Rectal smooth muscle tissue (tissue), 1 donor: Measurements from ENCODE around the gene SUMO4.

Experiments
- H3K27ac ChIP-seq: one replicate; pipeline ENCODE4 v1.7.0; 2013; ENCODE audit warnings: low read depth, low read length, inconsistent platforms
- H3K27me3 ChIP-seq: one replicate; pipeline ENCODE4 v1.7.0; 2013; ENCODE audit warnings: low read length; ENCODE audit not compliant: control insufficient read depth, insufficient read depth
- H3K36me3 ChIP-seq: one replicate; pipeline ENCODE4 v1.7.0; 2013; ENCODE audit warnings: low read length; ENCODE audit not compliant: control insufficient read depth, insufficient read depth
- H3K4me1 ChIP-seq: one replicate; pipeline ENCODE4 v1.7.0; 2013; ENCODE audit warnings: low read length; ENCODE audit not compliant: control insufficient read depth, insufficient read depth
- H3K4me3 ChIP-seq: one replicate; pipeline ENCODE4 v1.7.0; 2013; ENCODE audit warnings: low read length
- H3K9ac ChIP-seq: one replicate; pipeline ENCODE4 v1.7.0; 2013; ENCODE audit warnings: low read length

The SUMO4 gene

DNA sequence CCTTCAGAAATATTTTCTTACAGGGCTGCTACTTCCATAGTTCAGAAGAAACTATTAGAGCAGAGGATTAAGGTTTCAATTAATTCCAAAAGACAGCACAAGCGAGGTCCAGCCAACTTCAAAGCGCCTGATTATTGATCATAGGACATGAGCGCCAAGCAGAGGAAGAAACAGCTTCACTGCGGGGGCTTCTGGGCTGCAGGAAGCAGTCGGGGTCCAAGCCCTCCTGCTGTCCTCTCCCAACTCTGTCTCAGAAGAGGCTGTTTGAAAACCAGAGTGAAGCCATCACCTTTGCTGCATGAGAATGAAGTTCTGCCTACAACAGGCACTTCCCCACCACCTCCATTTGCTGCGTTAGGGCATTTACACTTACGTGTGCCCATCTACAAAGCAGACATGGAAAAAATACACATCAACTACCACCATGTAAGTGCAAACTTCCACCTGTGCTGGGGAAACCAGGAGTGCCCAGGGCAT is 23.9 kb downstream of the SUMO4 start:
- no peak overlapping the region for H3K27ac ChIP-seq

DNA sequence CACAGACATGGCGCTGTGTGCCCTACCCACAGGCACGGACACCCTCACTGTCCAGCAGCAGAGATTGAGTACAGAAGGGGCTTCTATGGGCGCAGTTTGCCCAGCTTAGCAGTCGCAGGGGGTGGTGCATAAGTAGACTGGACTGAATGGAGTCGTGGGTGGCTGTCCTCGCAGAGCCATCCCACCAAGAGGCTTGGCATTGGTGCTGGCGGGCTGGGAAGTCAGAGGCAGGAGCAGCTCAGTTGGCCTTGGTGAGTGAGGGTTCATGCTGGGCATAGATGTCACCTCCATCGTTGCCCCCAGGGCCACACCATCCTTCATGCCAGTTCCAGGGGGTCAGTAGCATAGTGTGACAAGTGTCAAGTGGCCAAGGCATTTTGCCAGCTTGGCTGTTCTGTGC is 25.2 kb downstream of the SUMO4 start:
- Histone ChIP-seq H3K27ac (no peak overlapping the region), H3K9ac (no peak overlapping the region)

More for the DNA sequence above, 23.9 kb downstream of the SUMO4 start:
- no peak overlapping the region for H3K4me3 ChIP-seq
- H3K27me3 ChIP-seq: no peaks in the 10 kb centered on the region
- no peaks in the 10 kb centered on the region for H3K36me3 ChIP-seq
- peaks cover 5% of the 10 kb centered on the region for H3K4me1 ChIP-seq
- no peak overlapping the region for H3K9ac ChIP-seq

DNA sequence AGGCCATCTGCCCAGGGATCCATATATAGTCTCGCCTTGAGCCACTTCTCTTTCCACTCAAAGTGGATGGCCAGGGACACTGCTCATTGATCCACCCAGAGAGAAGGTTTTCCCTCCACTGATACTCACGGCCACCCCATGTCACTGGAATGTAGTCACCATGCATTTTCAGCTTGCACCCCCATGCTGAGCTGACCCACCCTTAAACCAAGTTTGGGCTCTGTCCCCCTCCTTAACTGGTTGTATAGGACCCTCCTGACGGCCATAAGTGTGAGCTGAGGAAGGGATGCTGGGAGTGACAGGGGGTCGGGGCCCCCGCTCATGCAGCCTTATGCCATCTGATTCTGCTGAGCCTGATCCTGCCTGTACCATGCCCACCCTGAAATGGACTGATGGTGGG is 25.7 kb downstream of the SUMO4 start:
- Histone ChIP-seq H3K4me1 (peaks cover 5% of the 10 kb centered on the region), H3K27ac (no peak overlapping the region), H3K4me3 (no peak overlapping the region), H3K9ac (no peak overlapping the region), H3K27me3 (no peaks in the 10 kb centered on the region), H3K36me3 (no peaks in the 10 kb centered on the region)

More for the DNA sequence above, 25.2 kb downstream of the SUMO4 start:
- Histone ChIP-seq H3K4me3 (no peak overlapping the region), H3K4me1 (peaks cover 5% of the 10 kb centered on the region), H3K36me3 (no peaks in the 10 kb centered on the region), H3K27me3 (no peaks in the 10 kb centered on the region)

DNA sequence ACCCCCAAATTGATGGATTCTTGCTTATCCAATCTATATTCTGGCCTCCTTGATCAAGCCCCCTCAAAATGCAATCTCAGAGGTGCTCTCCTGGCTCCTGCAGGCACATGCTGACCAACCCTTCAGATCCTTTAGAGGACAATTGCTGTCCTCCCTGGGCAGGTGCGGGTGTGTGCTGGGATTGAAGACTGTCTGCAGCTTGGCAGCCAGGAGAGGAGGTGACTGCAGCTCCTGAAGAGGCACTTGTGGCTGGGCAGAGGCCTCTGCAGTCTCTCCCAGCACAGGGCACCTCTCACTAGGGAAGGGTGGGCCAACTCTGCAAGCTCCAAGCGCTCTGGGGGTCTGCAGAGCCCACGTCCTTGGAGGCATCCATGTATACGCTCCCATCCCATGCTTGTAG is 28.5 kb downstream of the SUMO4 start:
- Histone ChIP-seq H3K4me1 (peaks cover 5% of the 10 kb centered on the region), H3K27ac (no peak overlapping the region), H3K27me3 (no peaks in the 10 kb centered on the region), H3K9ac (no peak overlapping the region), H3K36me3 (no peaks in the 10 kb centered on the region), H3K4me3 (no peak overlapping the region)

DNA sequence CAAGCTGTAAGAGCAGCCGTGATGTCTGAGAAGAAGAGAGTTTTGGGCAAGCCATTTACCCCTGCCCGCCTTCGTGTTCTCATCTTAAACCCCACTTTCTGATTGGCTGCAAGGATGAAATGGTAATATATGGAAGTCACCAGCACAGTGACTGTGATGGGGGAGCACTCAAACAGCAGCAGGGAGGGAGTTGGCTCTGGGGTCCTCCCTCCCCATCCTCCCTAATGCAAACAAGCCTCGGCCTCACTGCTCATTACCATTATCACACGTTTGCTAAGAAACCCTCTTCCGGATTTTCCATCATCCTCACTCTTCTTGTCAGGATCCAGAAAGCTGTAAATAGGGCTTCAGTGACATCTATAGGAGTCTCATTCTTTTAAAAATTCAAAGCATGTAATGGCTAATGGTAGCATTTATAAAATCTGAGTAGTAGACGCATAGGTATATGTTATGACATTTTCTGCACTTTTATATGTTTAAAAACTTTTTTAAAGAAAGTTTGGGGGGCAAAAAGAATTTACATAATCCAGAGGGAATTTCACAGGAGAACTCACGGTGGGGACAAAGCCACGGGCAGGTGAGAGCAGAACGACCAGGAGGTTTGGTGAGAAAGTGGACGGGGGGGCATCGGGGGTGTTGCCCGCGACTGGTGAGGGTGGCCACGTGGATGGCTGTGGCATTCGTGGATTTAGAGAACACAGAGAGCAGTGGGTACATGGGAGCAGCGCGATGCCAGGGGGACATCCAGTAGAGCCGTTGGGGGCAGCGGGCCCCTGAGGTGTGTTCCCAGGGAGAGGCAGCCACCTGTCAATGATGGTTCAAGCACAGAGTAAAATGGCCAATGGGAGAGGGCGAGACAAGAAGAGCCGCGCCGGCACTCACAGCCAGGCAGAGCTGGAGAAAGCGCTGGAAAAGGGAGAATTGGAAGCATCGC is 29.6 kb downstream of the SUMO4 start:
- Histone ChIP-seq H3K36me3 (no peaks in the 10 kb centered on the region), H3K4me1 (no peaks in the 10 kb centered on the region), H3K27me3 (no peaks in the 10 kb centered on the region), H3K27ac (no peak overlapping the region), H3K9ac (no peak overlapping the region), H3K4me3 (no peak overlapping the region)

DNA sequence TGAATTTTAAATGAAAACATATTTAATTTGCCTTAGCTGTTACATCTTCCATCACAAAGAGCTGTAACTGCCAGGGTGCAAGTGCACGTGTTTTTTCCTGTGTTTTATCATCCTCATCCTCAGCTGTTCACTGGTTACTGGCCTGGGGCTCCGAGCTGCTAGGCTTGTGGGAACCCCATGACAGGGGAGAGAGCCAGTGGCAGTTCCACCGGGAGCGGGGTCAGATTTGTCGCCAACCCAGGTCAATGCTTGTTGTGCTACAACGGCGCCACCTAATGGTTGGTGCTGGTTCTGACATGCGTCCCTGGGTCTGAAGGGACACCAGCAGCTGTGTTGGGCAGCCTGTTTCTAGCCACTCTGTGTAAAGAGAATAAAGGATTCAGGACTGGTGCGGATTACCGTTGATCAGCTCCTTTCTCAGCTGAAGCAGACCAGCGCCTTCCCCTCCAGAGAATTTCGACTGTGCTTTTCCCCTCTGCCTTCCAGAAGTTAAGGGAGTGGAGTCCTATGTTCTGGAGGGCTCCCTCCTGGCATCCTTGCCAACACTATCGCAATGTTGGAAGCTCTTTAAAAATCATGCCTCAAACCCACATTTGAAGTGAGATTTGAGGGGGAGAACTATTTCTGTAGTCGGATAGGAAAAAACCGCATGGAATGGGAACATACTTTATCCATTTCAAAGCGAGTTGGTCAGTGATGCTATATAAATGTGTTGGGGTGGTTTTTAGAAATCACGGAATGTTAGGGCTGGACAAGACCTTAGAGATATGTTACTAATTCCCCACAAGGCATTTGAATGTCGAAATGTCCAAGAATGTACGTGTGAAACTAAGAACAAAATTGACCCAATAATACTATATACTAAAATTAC is 32.1 kb downstream of the SUMO4 start:
- Histone ChIP-seq H3K9ac (no peak overlapping the region), H3K4me1 (no peaks in the 10 kb centered on the region), H3K36me3 (no peaks in the 10 kb centered on the region), H3K27me3 (no peaks in the 10 kb centered on the region), H3K27ac (no peak overlapping the region), H3K4me3 (peak overlapping the region; percentile 51)

DNA sequence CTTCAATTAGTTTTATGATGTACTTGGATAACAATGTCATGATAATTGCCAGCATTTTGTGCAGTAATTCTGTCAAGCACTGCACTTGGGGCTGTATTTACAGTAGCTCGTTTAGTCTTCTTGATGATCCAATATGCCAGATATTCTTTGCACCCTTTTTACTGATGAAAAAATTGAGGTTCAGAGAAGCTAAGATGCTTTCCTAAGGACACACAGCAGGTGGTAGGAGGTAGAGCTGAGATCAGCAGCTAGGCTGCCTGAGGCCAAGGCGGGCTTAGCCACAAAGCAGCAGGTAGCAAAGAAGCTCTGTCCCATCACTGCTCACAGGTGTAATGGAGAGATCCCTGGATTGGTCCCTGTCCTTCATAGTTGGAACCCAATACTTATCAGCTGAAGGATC is 33.3 kb downstream of the SUMO4 start:
- peak overlapping the region; percentile 28 for H3K9ac ChIP-seq
- no peak overlapping the region for H3K27ac ChIP-seq
- no peak overlapping the region for H3K4me3 ChIP-seq
- H3K27me3 ChIP-seq: no peaks in the 10 kb centered on the region
- no peaks in the 10 kb centered on the region for H3K36me3 ChIP-seq
- H3K4me1 ChIP-seq: no peaks in the 10 kb centered on the region

DNA sequence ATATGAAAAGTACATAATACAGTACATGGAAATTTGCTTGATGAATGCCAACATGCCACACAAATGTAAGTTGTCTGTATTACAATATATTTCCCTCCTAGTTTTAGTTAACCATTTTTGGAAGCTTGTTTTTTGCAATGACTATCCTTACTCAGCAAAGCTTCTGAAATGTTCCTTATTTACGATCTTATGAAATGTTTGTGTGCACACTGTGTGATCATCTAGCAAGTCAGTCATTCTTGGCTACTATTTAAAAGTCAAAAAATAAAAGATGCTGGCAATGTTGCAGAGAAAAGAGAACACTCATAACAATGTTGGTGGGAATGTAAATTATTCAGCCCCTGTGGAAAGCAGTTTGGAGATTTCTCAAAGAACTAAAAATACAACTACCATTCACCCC is 33.8 kb downstream of the SUMO4 start:
- Histone ChIP-seq H3K9ac (no peak overlapping the region), H3K27me3 (no peaks in the 10 kb centered on the region), H3K4me3 (no peak overlapping the region), H3K4me1 (no peaks in the 10 kb centered on the region), H3K27ac (no peak overlapping the region), H3K36me3 (no peaks in the 10 kb centered on the region)

DNA sequence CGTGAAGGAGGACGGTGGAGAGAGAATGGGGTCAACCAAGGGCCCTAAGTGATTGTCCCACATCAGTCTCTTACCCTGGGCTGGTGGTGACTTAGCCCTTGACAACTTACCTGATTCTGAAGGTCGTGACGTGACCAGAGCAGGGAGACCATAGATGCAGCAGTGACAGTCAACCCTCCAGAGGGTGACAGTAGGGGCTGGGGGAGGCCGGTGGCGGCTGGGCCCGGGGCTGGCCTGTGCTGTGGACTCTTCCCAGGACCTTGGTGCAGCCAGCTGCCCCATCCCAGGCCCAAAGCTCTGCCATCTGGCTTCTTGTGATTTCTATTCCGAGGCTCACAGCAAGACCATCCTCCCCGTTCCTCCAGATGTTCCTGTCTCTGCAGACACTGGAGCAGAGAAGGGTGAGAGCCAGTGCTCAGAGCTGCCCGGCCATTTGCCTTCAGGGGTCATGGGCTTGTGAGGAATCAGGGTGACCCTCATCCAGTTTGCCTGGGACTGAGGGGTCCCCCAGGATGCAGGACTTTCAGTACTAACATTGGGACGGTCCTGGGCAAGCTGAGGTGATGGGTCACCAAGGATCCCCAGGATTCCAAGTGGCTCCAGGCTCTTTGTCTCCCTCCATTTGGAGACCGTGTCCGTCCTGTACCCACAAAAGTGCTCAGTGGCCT is 36.0 kb downstream of the SUMO4 start:
- no peaks in the 10 kb centered on the region for H3K27me3 ChIP-seq

DNA sequence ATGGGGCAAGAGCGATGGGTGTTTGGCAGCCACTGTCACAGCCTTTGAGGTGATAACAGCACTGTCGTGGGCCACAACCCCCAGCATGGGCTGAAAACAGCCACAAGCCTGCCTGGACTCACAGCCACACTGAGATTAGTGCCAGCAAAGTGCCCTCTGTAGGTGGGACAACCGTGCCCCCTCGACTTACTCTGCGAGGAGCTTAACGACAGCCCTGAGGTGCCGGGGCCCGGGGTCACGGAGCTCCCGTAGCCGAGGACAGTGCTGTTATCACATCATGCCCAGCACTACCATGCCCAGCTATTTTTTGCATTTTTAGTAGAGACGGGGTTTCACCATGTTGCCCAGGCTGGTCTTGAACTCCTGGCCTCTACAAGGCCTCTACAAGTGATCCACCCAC is 36.6 kb downstream of the SUMO4 start:
- H3K4me3 ChIP-seq: no peak overlapping the region
- no peak overlapping the region for H3K9ac ChIP-seq
- no peaks in the 10 kb centered on the region for H3K4me1 ChIP-seq
- H3K27me3 ChIP-seq: no peaks in the 10 kb centered on the region
- H3K27ac ChIP-seq: no peak overlapping the region
- H3K36me3 ChIP-seq: no peaks in the 10 kb centered on the region

More for the DNA sequence above, 36.0 kb downstream of the SUMO4 start:
- Histone ChIP-seq H3K9ac (no peak overlapping the region), H3K4me3 (no peak overlapping the region), H3K27ac (no peak overlapping the region), H3K36me3 (no peaks in the 10 kb centered on the region), H3K4me1 (no peaks in the 10 kb centered on the region)

DNA sequence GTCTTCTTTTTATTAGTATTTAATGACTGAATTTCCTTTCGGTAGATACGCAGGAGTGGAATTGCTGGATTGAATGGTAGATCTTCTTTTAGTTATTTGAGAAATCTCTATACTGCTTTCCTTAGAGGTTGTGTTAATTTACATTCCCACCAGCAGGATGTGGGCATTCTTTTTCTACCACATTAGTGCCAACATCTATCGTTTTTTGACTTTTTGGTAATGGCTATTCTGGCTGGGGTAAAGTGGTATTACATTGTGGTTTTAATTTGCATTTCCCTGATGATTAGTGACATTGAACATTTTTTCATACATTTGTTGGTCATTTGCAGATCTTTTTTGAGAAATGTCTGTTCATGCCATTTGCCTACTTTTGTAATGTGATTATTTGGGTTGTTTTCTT is 37.1 kb downstream of the SUMO4 start:
- Histone ChIP-seq H3K27me3 (no peaks in the 10 kb centered on the region), H3K36me3 (no peaks in the 10 kb centered on the region), H3K4me3 (no peak overlapping the region), H3K4me1 (no peaks in the 10 kb centered on the region), H3K9ac (no peak overlapping the region), H3K27ac (no peak overlapping the region)

DNA sequence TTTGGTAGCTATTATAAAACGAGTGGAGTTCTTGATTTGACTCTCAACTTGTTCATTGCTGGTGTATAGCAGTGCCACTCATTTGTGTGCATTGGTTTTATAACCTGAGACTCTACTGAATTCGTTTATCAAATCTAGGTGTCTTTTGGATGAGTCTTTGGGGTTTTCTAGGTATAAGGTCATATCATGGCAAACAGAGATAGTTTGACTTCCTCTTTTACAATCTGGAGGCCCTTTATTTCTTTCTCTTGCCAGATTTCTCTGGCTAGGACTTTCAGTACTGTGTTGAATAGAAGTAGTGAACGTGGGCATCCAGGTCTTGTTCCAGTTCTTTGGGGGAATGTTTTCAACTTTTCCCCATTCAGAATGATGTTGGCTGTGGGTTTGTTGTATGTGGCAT is 38.8 kb downstream of the SUMO4 start:
- Histone ChIP-seq H3K27me3 (no peaks in the 10 kb centered on the region), H3K4me3 (no peak overlapping the region), H3K36me3 (no peaks in the 10 kb centered on the region), H3K9ac (no peak overlapping the region), H3K27ac (no peak overlapping the region), H3K4me1 (no peaks in the 10 kb centered on the region)
